Measurements from ENCODE around the gene LONP1. TPM values are rescaled to one million over a fixed set of nuclear protein-coding genes. Genes with fewer than 3 reads are reported as not detected.
A peak's percentile ranks its signal among the peaks of the same experiment; 100 is the strongest.

The LONP1 gene
- total RNA-seq, 1 donor: 163 TPM

DNA sequence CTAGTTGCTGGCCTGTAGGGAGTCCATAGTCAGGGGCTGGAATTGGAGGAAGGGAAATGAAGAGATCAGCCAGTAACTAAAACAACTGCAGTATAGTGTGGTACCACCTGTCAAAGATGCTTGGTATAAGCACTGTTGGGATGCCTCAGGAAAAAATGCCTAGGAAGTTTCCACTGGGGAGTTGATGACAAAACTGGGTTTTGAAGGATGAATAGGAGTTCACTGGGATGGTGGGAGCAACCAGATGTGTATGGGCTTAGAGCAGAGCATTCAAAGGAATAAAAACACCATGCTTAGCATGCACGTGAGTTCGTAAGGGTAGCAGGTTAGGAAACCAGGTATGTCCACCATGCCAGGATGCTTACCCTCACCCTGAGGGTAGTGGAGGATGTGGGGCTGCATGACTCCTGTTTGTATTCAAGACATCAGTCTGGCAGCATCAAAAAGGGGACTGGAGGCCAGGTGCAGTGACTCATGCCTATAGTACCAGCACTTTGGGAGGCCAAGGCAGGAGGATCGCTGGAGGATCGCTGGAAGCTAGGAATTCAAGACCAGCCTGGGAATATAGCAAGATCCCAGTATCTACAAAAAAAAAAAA lies 7.6 kb upstream of the LONP1 start:
- peaks cover 2% of the 10 kb centered on the region for H3K9me3 ChIP-seq (ENCODE audit: low read depth, low read length)
- no peaks in the 10 kb centered on the region for H4K20me1 ChIP-seq (ENCODE audit: insufficient read depth, low read length)
- no peak overlapping the region for H2AFZ ChIP-seq (ENCODE audit: low read length)
- no peaks in the 10 kb centered on the region for H3K36me3 ChIP-seq (ENCODE audit: insufficient read depth, low read length)
- no peak for DNase-seq (ENCODE audit: insufficient read length, low spot score, missing footprints)
- H3K4me3 ChIP-seq (ENCODE audit: insufficient read depth, low read length): no peak overlapping the region
- no peaks in the 10 kb centered on the region for H3K79me2 ChIP-seq (ENCODE audit: insufficient read depth, low read length)
- TF ChIP-seq, protein P1, sequence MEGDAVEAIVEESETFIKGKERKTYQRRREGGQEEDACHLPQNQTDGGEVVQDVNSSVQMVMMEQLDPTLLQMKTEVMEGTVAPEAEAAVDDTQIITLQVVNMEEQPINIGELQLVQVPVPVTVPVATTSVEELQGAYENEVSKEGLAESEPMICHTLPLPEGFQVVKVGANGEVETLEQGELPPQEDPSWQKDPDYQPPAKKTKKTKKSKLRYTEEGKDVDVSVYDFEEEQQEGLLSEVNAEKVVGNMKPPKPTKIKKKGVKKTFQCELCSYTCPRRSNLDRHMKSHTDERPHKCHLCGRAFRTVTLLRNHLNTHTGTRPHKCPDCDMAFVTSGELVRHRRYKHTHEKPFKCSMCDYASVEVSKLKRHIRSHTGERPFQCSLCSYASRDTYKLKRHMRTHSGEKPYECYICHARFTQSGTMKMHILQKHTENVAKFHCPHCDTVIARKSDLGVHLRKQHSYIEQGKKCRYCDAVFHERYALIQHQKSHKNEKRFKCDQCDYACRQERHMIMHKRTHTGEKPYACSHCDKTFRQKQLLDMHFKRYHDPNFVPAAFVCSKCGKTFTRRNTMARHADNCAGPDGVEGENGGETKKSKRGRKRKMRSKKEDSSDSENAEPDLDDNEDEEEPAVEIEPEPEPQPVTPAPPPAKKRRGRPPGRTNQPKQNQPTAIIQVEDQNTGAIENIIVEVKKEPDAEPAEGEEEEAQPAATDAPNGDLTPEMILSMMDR (IDR thresholded peaks at IDR 0.05; ENCODE audit: extremely low read depth, low read depth, low read length): no peak
- H3K4me1 ChIP-seq (ENCODE audit: insufficient read depth, low read length): no peaks in the 10 kb centered on the region
- no peak overlapping the region for H3K4me2 ChIP-seq (ENCODE audit: insufficient read depth, low read length)
- no peak overlapping the region for H3K27ac ChIP-seq (ENCODE audit: low read depth, low read length)
- H3K27me3 ChIP-seq (ENCODE audit: insufficient read depth, low read length): no peaks in the 10 kb centered on the region

DNA sequence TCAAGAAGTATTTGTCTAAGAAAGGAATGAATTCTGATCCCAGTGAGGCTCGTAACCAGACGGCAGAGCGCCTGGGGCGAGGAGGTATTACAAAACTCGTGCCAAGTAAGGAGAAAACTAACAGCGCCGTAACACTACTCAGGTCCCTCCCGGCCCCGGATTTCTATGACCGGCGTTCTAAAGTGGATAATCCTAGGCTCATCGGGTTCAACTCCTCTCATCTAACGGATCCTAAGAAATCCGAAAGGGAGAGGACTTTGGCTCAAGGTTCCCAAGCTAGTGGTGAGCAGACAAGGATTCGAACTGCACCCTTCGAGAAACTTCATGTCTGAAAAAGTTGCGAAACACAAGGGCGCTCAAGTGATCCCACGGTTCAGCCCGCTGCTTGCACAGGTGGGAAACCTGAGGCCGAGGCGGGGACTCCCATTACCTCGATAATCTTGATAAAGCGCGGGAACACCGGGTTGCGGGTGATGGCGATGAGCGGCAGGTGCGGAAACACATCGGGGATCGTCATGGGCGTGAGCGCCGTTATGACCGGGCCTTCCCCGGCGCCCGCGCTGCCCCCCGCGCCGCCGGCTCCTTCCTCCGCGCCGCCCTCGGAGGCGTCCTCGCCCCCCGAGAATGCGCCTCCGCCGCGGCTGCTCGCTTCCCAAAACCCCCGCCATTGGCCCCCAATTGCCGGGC lies 529 bp downstream of the LONP1 start:
- no peak for DNase-seq (ENCODE audit: insufficient read length, low spot score, missing footprints)
- Histone ChIP-seq H3K4me1 (ENCODE audit: insufficient read depth, low read length) (peaks cover 23% of the 10 kb centered on the region), H4K20me1 (ENCODE audit: insufficient read depth, low read length) (peaks cover 15% of the 10 kb centered on the region), H3K27ac (ENCODE audit: low read depth, low read length) (peak overlapping the region; percentile 98), H3K79me2 (ENCODE audit: insufficient read depth, low read length) (peaks cover 50% of the 10 kb centered on the region), H2AFZ (ENCODE audit: low read length) (peak overlapping the region; percentile 63), H3K4me3 (ENCODE audit: insufficient read depth, low read length) (peak overlapping the region; percentile 95), H3K4me2 (ENCODE audit: insufficient read depth, low read length) (peak overlapping the region; percentile 95), H3K9me3 (ENCODE audit: low read depth, low read length) (no peaks in the 10 kb centered on the region), H3K27me3 (ENCODE audit: insufficient read depth, low read length) (no peaks in the 10 kb centered on the region), H3K36me3 (ENCODE audit: insufficient read depth, low read length) (peaks cover 3% of the 10 kb centered on the region)
- TF ChIP-seq, protein P1 (IDR thresholded peaks at IDR 0.05; ENCODE audit: extremely low read depth, low read depth, low read length): no peak

DNA sequence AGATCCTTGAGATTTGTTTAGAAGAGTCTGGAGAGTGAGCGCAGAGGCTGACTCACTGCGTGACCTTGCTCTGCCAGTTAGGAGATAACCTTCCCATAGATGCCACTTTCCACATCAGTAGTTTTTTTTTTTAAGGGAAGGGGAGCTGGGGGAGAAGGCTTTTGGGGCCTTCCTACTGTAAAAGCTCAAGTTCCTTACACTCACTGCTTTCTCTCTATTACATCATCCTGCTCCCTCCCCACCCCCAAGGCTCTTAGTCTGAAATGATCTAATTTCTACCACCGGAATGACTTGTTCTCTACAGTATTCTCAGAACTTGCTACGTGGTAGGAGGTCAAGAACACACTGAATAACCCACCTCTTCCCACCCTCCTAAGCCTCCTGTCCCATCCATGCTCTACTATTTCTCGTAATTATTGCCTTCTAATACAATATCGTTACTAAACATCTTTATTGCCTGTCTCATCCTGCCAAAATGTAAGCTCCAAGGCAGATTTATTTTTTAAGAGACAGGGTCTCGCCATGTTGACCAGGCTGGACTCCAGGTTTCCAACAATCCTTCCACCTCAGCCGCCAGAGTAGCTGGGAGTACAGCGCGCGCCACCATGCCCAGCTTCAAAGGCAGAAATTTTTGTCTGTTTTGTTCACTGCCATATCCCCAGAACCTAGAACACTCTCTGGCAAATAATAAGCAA lies 1.2 kb downstream of the LONP1 start:
- H3K36me3 ChIP-seq (ENCODE audit: insufficient read depth, low read length): peaks cover 7% of the 10 kb centered on the region
- H3K4me1 ChIP-seq (ENCODE audit: insufficient read depth, low read length): peaks cover 23% of the 10 kb centered on the region
- H3K4me2 ChIP-seq (ENCODE audit: insufficient read depth, low read length): peak overlapping the region; percentile 95
- TF ChIP-seq, protein P1 (IDR thresholded peaks at IDR 0.05; ENCODE audit: extremely low read depth, low read depth, low read length): no peak
- H3K9me3 ChIP-seq (ENCODE audit: low read depth, low read length): no peaks in the 10 kb centered on the region
- DNase-seq (ENCODE audit: insufficient read length, low spot score, missing footprints): peak; percentile 92
- H3K79me2 ChIP-seq (ENCODE audit: insufficient read depth, low read length): peaks cover 57% of the 10 kb centered on the region
- peak overlapping the region; percentile 98 for H3K27ac ChIP-seq (ENCODE audit: low read depth, low read length)
- H3K4me3 ChIP-seq (ENCODE audit: insufficient read depth, low read length): peak overlapping the region; percentile 95
- H3K27me3 ChIP-seq (ENCODE audit: insufficient read depth, low read length): no peaks in the 10 kb centered on the region
- peaks cover 15% of the 10 kb centered on the region for H4K20me1 ChIP-seq (ENCODE audit: insufficient read depth, low read length)
- no peak overlapping the region for H2AFZ ChIP-seq (ENCODE audit: low read length)

DNA sequence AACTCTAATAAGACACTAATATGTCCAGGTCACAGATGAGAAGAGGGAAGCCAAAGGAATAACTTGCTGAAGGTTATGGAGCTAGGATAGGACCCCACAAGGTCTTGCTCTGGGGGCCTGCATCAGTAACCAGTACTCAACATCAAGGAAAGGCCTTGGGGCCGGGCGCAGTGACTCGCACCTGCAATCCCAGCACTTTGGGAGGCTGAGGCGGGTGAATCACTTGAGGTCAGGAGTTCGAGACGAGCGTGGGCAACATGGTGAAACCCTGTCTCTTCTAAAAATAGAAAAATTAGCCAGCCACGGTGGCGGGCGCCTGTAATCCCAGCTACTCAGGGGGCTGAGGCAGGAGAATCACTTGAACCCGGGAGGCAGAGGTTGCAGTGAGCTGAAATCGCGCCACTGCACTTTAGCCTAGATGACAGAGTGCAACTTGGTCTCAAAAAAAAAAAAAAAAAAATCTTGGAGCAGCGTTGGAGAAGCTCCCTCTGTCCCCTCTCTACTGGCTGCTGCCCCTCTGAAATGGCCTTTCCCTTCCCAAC lies 1.8 kb downstream of the LONP1 start:
- Histone ChIP-seq H3K36me3 (ENCODE audit: insufficient read depth, low read length) (peaks cover 13% of the 10 kb centered on the region), H3K79me2 (ENCODE audit: insufficient read depth, low read length) (peaks cover 63% of the 10 kb centered on the region)

More for the DNA sequence above, 1.8 kb downstream of the LONP1 start:
- no peak for DNase-seq (ENCODE audit: insufficient read length, low spot score, missing footprints)
- TF ChIP-seq, protein P1 (IDR thresholded peaks at IDR 0.05; ENCODE audit: extremely low read depth, low read depth, low read length): no peak
- H3K9me3 ChIP-seq (ENCODE audit: low read depth, low read length): no peaks in the 10 kb centered on the region
- H2AFZ ChIP-seq (ENCODE audit: low read length): no peak overlapping the region
- H3K27me3 ChIP-seq (ENCODE audit: insufficient read depth, low read length): no peaks in the 10 kb centered on the region
- H3K4me2 ChIP-seq (ENCODE audit: insufficient read depth, low read length): peak overlapping the region; percentile 95
- peak overlapping the region; percentile 98 for H3K27ac ChIP-seq (ENCODE audit: low read depth, low read length)
- H4K20me1 ChIP-seq (ENCODE audit: insufficient read depth, low read length): peaks cover 15% of the 10 kb centered on the region
- H3K4me3 ChIP-seq (ENCODE audit: insufficient read depth, low read length): peak overlapping the region; percentile 95
- peaks cover 23% of the 10 kb centered on the region for H3K4me1 ChIP-seq (ENCODE audit: insufficient read depth, low read length)
